SK-N-SH (cell line): ENCODE data around the gene CKB. TPM values are rescaled to one million over a fixed set of nuclear protein-coding genes. Genes with fewer than 3 reads are reported as not detected.

Experiments
- CTCF ChIA-PET: fragments of 300-600, 350-600 bp; formaldehyde crosslinking; extraction: SDS; loops from one replicate; lab custom pipeline; 2021; lab: Yijun Ruan, JAX
- POLR2A ChIA-PET: fragments of 350-600 bp; sonication (Branson Sonifier 250); formaldehyde crosslinking; extraction: SDS; loops from one replicate; lab custom pipeline; 2020; ENCODE audit warnings: antibody characterized with exemption, inconsistent platforms; lab: Yijun Ruan, JAX
- DNase-seq: peaks from one replicate; pipeline ENCODE4 v3.0.0; 2012
- H2AFZ ChIP-seq: fragments of 200-600 bp; sonication (generic); 2 replicates; pipeline ENCODE4 v1.8.1; 2016; ENCODE audit warnings: antibody characterized with exemption, mild to moderate bottlenecking, low read depth
- H3F3A ChIP-seq: fragments of 200-600 bp; sonication (generic); replicated peaks from 2 replicates; pipeline ENCODE3; 2016; ENCODE audit warnings: antibody characterized with exemption, mild to moderate bottlenecking; ENCODE audit not compliant: insufficient read depth
- H3K27ac ChIP-seq, 2 experiments: fragments of 200-500 bp in 1 of 2; fragments of 200-600 bp in 1 of 2; sonication (Bioruptor generic) in 1 of 2; sonication (generic), shearing (Covaris generic) in 1 of 2; 2 replicates each; pipeline versions ENCODE4 v1.5.1 to v1.6.1; 2014 to 2016; ENCODE audit warnings: low read depth in 2 of 2, inconsistent platforms in 1 of 2, low read length in 1 of 2, mild to moderate bottlenecking in 1 of 2, mixed read lengths in 1 of 2
- H3K27me3 ChIP-seq: fragments of 200-600 bp; sonication (generic), shearing (Covaris generic); 2 replicates; pipeline ENCODE4 v1.6.1; 2016; ENCODE audit warnings: mixed run types; ENCODE audit not compliant: insufficient read depth
- H3K36me3 ChIP-seq, 2 experiments: fragments of 200-500 bp in 1 of 2; fragments of 200-600 bp in 1 of 2; sonication (Bioruptor generic) in 1 of 2; sonication (generic) in 1 of 2; replicated peaks in 1 of 2; 2 replicates each; pipeline versions ENCODE3 to v1.5.1; 2014 to 2016; ENCODE audit warnings: low read length in 1 of 2, mild to moderate bottlenecking in 1 of 2; ENCODE audit not compliant: insufficient read depth in 2 of 2, control insufficient read depth in 1 of 2
- H3K4me1 ChIP-seq, 2 experiments: fragments of 200-500 bp in 1 of 2; fragments of 200-600 bp in 1 of 2; sonication (Bioruptor generic) in 1 of 2; sonication (generic), shearing (Covaris generic) in 1 of 2; 2 replicates each; pipeline versions ENCODE4 v1.5.1 to v1.6.1; 2014 to 2016; ENCODE audit warnings: low read depth in 1 of 2, low read length in 1 of 2, mixed run types in 1 of 2; ENCODE audit not compliant: insufficient read depth in 2 of 2, control insufficient read depth in 1 of 2
- H3K4me2 ChIP-seq: fragments of 200-600 bp; sonication (generic), shearing (Covaris generic); 2 replicates; pipeline ENCODE4 v1.6.1; 2017; ENCODE audit warnings: mixed run types
- H3K4me3 ChIP-seq, 2 experiments: fragments of 200-500 bp in 1 of 2; fragments of 200-600 bp in 1 of 2; sonication (Bioruptor generic) in 1 of 2; sonication (generic), shearing (Covaris generic) in 1 of 2; 2 replicates each; pipeline versions ENCODE4 v1.5.1 to v1.8.1; 2014 to 2016; ENCODE audit warnings: low read depth in 2 of 2, inconsistent platforms in 1 of 2, low read length in 1 of 2, mild to moderate bottlenecking in 1 of 2, mixed read lengths in 1 of 2, moderate library complexity in 1 of 2
- H3K79me2 ChIP-seq: fragments of 200-600 bp; sonication (generic); 2 replicates; pipeline ENCODE4 v1.8.1; 2017; ENCODE audit warnings: mild to moderate bottlenecking; ENCODE audit not compliant: insufficient read depth
- H3K9ac ChIP-seq: fragments of 200-600 bp; sonication (generic); 2 replicates; pipeline ENCODE4 v1.6.1; 2017; ENCODE audit warnings: mixed run types
- H3K9me2 ChIP-seq: fragments of 200-600 bp; sonication (generic); 2 replicates; pipeline ENCODE4 v1.6.1; 2017; ENCODE audit warnings: mixed run types
- H3K9me3 ChIP-seq: fragments of 200-600 bp; sonication (generic); 2 replicates; pipeline ENCODE4 v1.6.1; 2017; ENCODE audit warnings: mixed run types, mild to moderate bottlenecking, moderate library complexity
- H4K20me1 ChIP-seq: fragments of 200-600 bp; sonication (generic); 2 replicates; pipeline ENCODE4 v1.6.1; 2017; ENCODE audit warnings: mild to moderate bottlenecking, mixed run types; ENCODE audit not compliant: insufficient read depth
- ELF1 ChIP-seq: IDR thresholded peaks from 2 replicates; pipeline ENCODE4 v1.4.0; 2012
- FOSL2 ChIP-seq: IDR thresholded peaks from 2 replicates; pipeline ENCODE4 v1.4.0; 2012; ENCODE audit warnings: low read depth, mild to moderate bottlenecking, moderate library complexity, borderline replicate concordance
- IRF3 ChIP-seq: fragments of 150-350 bp; IDR thresholded peaks from 2 replicates; pipeline ENCODE4 v1.6.1; 2016; ENCODE audit warnings: mild to moderate bottlenecking, low read depth, low read length
- MXI1 ChIP-seq: IDR thresholded peaks from 2 replicates; pipeline ENCODE4 v1.6.1; 2012; ENCODE audit warnings: mild to moderate bottlenecking, low read depth, low read length, improper control_type of control experiment
- RFX5 ChIP-seq: IDR thresholded peaks from 2 replicates; pipeline ENCODE4 v1.6.1; 2012; ENCODE audit warnings: mild to moderate bottlenecking, improper control_type of control experiment, low read length
- WGBS: methylation state at CpG from one replicate; pipeline ENCODE4 v1.1.6; 2017; ENCODE audit warnings: low lambda C conversion rate; 5-methylcytosine and 5-hydroxymethylcytosine counted together
- polyA plus RNA-seq, 3 experiments: library from polyadenylated mRNA; depleted of rRNA; stranded (reverse); fragments of >200 nt; gene quantifications; 2 replicates each; pipeline ENCODE4 v1.2.3, GENCODE V29; 2012
- TF ChIP-seq, protein P1 (sequence below): IDR thresholded peaks from 2 replicates; pipeline ENCODE4 v1.4.0; 2012; ENCODE audit warnings: low read depth, borderline replicate concordance
- TF ChIP-seq, protein P2 (sequence below): fragments of 200-600 bp; sonication (generic); IDR thresholded peaks from 2 replicates; pipeline ENCODE4 v1.6.1; 2017; ENCODE audit warnings: antibody characterized with exemption, mild to moderate bottlenecking, moderate library complexity
- TF ChIP-seq, protein P3 (sequence below): IDR thresholded peaks from 2 replicates; pipeline ENCODE4 v1.4.0; 2012; ENCODE audit warnings: low read depth, borderline replicate concordance

CKB gene
- polyA plus RNA-seq, 1 of the 3 experiments (the other 2 are of a cell fraction): 53.0 TPM

GRCh38 chr14:103540821-103541708 is 18.4 kb upstream of the CKB start:
- CTCF ChIA-PET: interaction anchor here (2.6 to 6.5 kb wide), 2 partner anchors 21 to 41 kb away, joined by 15 to 72 read pairs; partner anchors contain the start of gene CKB
- Histone ChIP-seq H3K4me3 (no peak overlapping the region), H3K36me3 (no peaks in the 10 kb centered on the region), H3K9ac (peak overlapping the region; percentile 60; the same call in 1 of the 2 replicates), H3F3A (peaks cover 13% of the 10 kb centered on the region), H3K4me1 (peaks cover 16 to 40% of the 10 kb centered on the region in 2 experiments; a peak in 3 of 4 replicates), H3K9me2 (no peaks in the 10 kb centered on the region), H4K20me1 (peaks cover under 1% of the 10 kb centered on the region; the same call in 1 of the 2 replicates), H3K79me2 (no peaks in the 10 kb centered on the region), H2AFZ (no peak overlapping the region), H3K27me3 (no peaks in the 10 kb centered on the region), H3K27ac (peak overlapping the region; percentile 50 to 85; a peak in 3 of 4 replicates), H3K4me2 (peak overlapping the region; percentile 78), H3K9me3 (no peaks in the 10 kb centered on the region)
- POLR2A ChIA-PET: interaction anchor here (0.8 to 3.9 kb wide), 2 partner anchors 10 to 19 kb away, joined by 3 to 19 read pairs; partner anchors contain the start of gene CKB
- TF ChIP-seq FOSL2 (no peak), RFX5 (no peak), ELF1 (no peak), MXI1 (0 out of 2 replicates have a peak, but pooled peaks have one; percentile 26), IRF3 (no peak)
- TF ChIP-seq, protein P1, sequence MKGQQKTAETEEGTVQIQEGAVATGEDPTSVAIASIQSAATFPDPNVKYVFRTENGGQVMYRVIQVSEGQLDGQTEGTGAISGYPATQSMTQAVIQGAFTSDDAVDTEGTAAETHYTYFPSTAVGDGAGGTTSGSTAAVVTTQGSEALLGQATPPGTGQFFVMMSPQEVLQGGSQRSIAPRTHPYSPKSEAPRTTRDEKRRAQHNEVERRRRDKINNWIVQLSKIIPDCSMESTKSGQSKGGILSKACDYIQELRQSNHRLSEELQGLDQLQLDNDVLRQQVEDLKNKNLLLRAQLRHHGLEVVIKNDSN: no peak
- TF ChIP-seq, protein P2, sequence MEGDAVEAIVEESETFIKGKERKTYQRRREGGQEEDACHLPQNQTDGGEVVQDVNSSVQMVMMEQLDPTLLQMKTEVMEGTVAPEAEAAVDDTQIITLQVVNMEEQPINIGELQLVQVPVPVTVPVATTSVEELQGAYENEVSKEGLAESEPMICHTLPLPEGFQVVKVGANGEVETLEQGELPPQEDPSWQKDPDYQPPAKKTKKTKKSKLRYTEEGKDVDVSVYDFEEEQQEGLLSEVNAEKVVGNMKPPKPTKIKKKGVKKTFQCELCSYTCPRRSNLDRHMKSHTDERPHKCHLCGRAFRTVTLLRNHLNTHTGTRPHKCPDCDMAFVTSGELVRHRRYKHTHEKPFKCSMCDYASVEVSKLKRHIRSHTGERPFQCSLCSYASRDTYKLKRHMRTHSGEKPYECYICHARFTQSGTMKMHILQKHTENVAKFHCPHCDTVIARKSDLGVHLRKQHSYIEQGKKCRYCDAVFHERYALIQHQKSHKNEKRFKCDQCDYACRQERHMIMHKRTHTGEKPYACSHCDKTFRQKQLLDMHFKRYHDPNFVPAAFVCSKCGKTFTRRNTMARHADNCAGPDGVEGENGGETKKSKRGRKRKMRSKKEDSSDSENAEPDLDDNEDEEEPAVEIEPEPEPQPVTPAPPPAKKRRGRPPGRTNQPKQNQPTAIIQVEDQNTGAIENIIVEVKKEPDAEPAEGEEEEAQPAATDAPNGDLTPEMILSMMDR: no peak
- TF ChIP-seq, protein P3, sequence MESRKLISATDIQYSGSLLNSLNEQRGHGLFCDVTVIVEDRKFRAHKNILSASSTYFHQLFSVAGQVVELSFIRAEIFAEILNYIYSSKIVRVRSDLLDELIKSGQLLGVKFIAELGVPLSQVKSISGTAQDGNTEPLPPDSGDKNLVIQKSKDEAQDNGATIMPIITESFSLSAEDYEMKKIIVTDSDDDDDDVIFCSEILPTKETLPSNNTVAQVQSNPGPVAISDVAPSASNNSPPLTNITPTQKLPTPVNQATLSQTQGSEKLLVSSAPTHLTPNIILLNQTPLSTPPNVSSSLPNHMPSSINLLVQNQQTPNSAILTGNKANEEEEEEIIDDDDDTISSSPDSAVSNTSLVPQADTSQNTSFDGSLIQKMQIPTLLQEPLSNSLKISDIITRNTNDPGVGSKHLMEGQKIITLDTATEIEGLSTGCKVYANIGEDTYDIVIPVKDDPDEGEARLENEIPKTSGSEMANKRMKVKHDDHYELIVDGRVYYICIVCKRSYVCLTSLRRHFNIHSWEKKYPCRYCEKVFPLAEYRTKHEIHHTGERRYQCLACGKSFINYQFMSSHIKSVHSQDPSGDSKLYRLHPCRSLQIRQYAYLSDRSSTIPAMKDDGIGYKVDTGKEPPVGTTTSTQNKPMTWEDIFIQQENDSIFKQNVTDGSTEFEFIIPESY: no peak
- 63% methylated on average over 7 of the region's 17 CpGs for WGBS
- peak; percentile 64 for DNase-seq
